Measurements from ENCODE around the gene LRIT1.
A peak's percentile ranks its signal among the peaks of the same experiment; 100 is the strongest.
"Not testable (repeated sequence)": the region's sequence is repeated elsewhere in the genome, so short reads cannot be mapped to it uniquely, and the experiment has no call there.

Gene LRIT1

GRCh38 chr10:84241185-84241790 lies at the start of gene LRIT1:
Gene LRIT1, minus strand, starts transcription at chr10:84241546. Its CDS starts 107 bp downstream, at chr10:84241439.
- no peak for DNase-seq

- DNase-seq, result no peak
Observed at GRCh38 chr10:84290235-84290634, 48.9 kb upstream of the LRIT1 start.

GRCh38 chr10:84289521-84290200 lies 48.3 kb upstream of the LRIT1 start:
- DNase-seq, result peak; percentile 63

- no peak for DNase-seq
Observed at GRCh38 chr10:84288151-84288550, 46.8 kb upstream of the LRIT1 start.

GRCh38 chr10:84286695-84287094 lies 45.3 kb upstream of the LRIT1 start:
- DNase-seq, result no peak

- DNase-seq, result not testable (repeated sequence)
Observed at GRCh38 chr10:84279876-84280475, 38.6 kb upstream of the LRIT1 start.

- DNase-seq, result peak; percentile 96
Observed at GRCh38 chr10:84270708-84271107, 29.4 kb upstream of the LRIT1 start.

GRCh38 chr10:84269773-84270172 lies 28.4 kb upstream of the LRIT1 start:
- no peak for DNase-seq

- peak; percentile 15 for DNase-seq
Observed at GRCh38 chr10:84269162-84269561, 27.8 kb upstream of the LRIT1 start.

GRCh38 chr10:84267503-84268126 lies 26.3 kb upstream of the LRIT1 start:
- DNase-seq, result peak; percentile 90

GRCh38 chr10:84265418-84265817 lies 24.1 kb upstream of the LRIT1 start:
- peak; percentile 95 for DNase-seq

GRCh38 chr10:84264611-84265141 lies 23.3 kb upstream of the LRIT1 start:
- DNase-seq, result peak; percentile 87

GRCh38 chr10:84263716-84264115 lies 22.4 kb upstream of the LRIT1 start:
- no peak for DNase-seq

GRCh38 chr10:84262190-84262956 lies 21.0 kb upstream of the LRIT1 start:
- no peak for DNase-seq

GRCh38 chr10:84261236-84261915 lies 20.0 kb upstream of the LRIT1 start:
- DNase-seq, result no peak

GRCh38 chr10:84258034-84258695 lies 16.8 kb upstream of the LRIT1 start:
- no peak for DNase-seq

- no peak for DNase-seq
Observed at GRCh38 chr10:84257343-84258020, 16.1 kb upstream of the LRIT1 start.

- DNase-seq, result no peak
Observed at GRCh38 chr10:84256510-84257342, 15.4 kb upstream of the LRIT1 start.

- DNase-seq, result no peak
Observed at GRCh38 chr10:84254552-84255478, 13.5 kb upstream of the LRIT1 start.
